ENCODE results near the gene DISC1. TPM values are rescaled to one million over a fixed set of nuclear protein-coding genes. Genes with fewer than 3 reads are reported as not detected.

Gene DISC1
- total and polyA plus RNA-seq, 2 of the 13 experiments (the other 11 are each of a cell fraction or from before 2014, with no cell fraction given), result 4.2 to 4.6 TPM

DNA sequence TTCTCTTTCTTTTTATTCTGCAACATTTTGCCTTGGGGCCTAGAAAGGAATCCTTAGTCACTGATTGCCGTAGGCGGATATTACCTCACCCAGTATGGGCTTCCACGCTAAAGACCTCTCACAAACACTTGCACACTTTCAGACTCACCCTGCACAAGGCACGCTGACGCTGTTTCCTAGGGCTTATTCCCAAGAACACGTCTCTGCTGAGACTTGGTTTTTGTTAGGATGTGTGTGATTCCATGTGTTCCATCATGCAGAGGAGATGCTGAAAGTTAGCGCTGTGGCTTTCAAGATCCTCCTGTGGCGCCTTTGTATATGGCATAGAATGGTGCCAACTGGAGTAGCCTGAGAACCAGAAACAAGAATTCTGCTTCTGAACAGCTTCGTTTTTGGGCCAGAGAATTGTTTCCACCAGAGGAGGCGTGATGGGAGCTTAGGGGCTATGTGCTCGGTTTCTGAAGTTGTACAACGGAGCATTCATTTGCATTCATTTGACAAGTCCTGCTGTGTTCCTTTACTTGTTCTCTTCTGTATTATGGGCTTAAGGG lies 297.0 kb downstream of the DISC1 start:
- WGBS (ENCODE audit: low lambda C conversion rate), result 93% methylated on average over 12 of the region's 12 CpGs
- Histone ChIP-seq H3K9me3 (ENCODE audit: low read length) (no peaks in the 10 kb centered on the region), H3K9ac (ENCODE audit: insufficient read depth, low read depth, low read length) (no peak overlapping the region), H3K4me2 (ENCODE audit: low read depth, low read length) (no peak overlapping the region), H3K4me3 (replicated peaks in 1 of 3; ENCODE audit: insufficient read depth in 1 of 3, low read depth in 2 of 3, low read length in 3 of 3) (no peak overlapping the region), H3K36me3 (replicated peaks in 1 of 2; ENCODE audit: control insufficient read depth in 1 of 2, insufficient read depth in 2 of 2, low read length in 2 of 2) (no peaks in the 10 kb centered on the region), H3K79me2 (ENCODE audit: insufficient read depth, low read length) (no peaks in the 10 kb centered on the region), H4K20me1 (ENCODE audit: insufficient read depth, low read length) (no peaks in the 10 kb centered on the region), H3K4me1 (ENCODE audit: insufficient read depth, low read length) (no peaks in the 10 kb centered on the region), H3K27ac (ENCODE audit: extremely low read length, insufficient read depth, low read length) (no peak overlapping the region), H2AFZ (ENCODE audit: low read length) (no peak overlapping the region), H3K27me3 (ENCODE audit: control insufficient read depth in 1 of 2, insufficient read depth in 2 of 2, low read length in 2 of 2) (no peaks in the 10 kb centered on the region)
- TF ChIP-seq, protein P1, sequence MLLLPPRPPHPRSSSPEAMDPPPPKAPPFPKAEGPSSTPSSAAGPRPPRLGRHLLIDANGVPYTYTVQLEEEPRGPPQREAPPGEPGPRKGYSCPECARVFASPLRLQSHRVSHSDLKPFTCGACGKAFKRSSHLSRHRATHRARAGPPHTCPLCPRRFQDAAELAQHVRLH (CRISPR knock-in tag; IDR thresholded peaks at IDR 0.05; ENCODE audit: borderline replicate concordance, low read depth), result no peak
- no peak for TF ChIP-seq ZNF563 (CRISPR knock-in tag; IDR thresholded peaks at IDR 0.05)
- no peak for TF ChIP-seq ZNF234 (CRISPR knock-in tag; conservative IDR thresholded peaks at IDR 0.05)
- TF ChIP-seq, protein P2, sequence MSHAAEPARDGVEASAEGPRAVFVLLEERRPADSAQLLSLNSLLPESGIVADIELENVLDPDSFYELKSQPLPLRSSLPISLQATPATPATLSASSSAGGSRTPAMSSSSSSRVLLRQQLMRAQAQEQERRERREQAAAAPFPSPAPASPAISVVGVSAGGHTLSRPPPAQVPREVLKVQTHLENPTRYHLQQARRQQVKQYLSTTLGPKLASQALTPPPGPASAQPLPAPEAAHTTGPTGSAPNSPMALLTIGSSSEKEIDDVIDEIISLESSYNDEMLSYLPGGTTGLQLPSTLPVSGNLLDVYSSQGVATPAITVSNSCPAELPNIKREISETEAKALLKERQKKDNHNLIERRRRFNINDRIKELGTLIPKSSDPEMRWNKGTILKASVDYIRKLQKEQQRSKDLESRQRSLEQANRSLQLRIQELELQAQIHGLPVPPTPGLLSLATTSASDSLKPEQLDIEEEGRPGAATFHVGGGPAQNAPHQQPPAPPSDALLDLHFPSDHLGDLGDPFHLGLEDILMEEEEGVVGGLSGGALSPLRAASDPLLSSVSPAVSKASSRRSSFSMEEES (CRISPR knock-in tag; IDR thresholded peaks at IDR 0.05), result no peak
- TF ChIP-seq THAP7 (CRISPR knock-in tag; IDR thresholded peaks at IDR 0.05), result no peak
- TF ChIP-seq CSRNP2 (CRISPR knock-in tag; conservative IDR thresholded peaks at IDR 0.05; ENCODE audit: low read depth), result no peak
- TF ChIP-seq, protein P3, sequence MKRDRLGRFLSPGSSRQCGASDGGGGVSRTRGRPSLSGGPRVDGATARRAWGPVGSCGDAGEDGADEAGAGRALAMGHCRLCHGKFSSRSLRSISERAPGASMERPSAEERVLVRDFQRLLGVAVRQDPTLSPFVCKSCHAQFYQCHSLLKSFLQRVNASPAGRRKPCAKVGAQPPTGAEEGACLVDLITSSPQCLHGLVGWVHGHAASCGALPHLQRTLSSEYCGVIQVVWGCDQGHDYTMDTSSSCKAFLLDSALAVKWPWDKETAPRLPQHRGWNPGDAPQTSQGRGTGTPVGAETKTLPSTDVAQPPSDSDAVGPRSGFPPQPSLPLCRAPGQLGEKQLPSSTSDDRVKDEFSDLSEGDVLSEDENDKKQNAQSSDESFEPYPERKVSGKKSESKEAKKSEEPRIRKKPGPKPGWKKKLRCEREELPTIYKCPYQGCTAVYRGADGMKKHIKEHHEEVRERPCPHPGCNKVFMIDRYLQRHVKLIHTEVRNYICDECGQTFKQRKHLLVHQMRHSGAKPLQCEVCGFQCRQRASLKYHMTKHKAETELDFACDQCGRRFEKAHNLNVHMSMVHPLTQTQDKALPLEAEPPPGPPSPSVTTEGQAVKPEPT (CRISPR knock-in tag; IDR thresholded peaks at IDR 0.05; ENCODE audit: low read depth), result no peak
- no peak for TF ChIP-seq ZNF451 (CRISPR knock-in tag; IDR thresholded peaks at IDR 0.05)
- no peak for TF ChIP-seq ZNF549 (CRISPR knock-in tag; IDR thresholded peaks at IDR 0.05)
- TF ChIP-seq ZNF577 (CRISPR knock-in tag; IDR thresholded peaks at IDR 0.05; ENCODE audit: borderline replicate concordance, low read depth), result no peak
- TF ChIP-seq RBAK (CRISPR knock-in tag; IDR thresholded peaks at IDR 0.05), result no peak
- FAIRE-seq (no peak), DNase-seq (ENCODE audit: low spot score) (no peak), ATAC-seq (no peak)
- BruUV-seq (replicated peaks), result no TSS peak
- ChIA-PET POLR2A (no interaction called here), CTCF (ENCODE audit: low intra/inter-chr PET ratio, low total read pairs) (no interaction called here)
- intact Hi-C loops (cut with micrococcal nuclease; ENCODE audit: unreplicated experiment), result no loop called here
- in situ Hi-C loops (cut with HindIII; ENCODE audit: extremely low pct_ligation_motif_present, low pct_unique_long_range_greater_than_20kb), result no loop called here
